GM21515 (cell line): ENCODE measurements around the gene UBE2H.
"Not testable (repeated sequence)": the region's sequence is repeated elsewhere in the genome, so short reads cannot be mapped to it uniquely, and the experiment has no call there.

Experiments used
- ATAC-seq: cut with Tn5 transposase; IDR thresholded peaks from one replicate; pipeline ENCODE4 v1.9.1; 2021; ENCODE audit not compliant: unreplicated experiment

The UBE2H gene

DNA sequence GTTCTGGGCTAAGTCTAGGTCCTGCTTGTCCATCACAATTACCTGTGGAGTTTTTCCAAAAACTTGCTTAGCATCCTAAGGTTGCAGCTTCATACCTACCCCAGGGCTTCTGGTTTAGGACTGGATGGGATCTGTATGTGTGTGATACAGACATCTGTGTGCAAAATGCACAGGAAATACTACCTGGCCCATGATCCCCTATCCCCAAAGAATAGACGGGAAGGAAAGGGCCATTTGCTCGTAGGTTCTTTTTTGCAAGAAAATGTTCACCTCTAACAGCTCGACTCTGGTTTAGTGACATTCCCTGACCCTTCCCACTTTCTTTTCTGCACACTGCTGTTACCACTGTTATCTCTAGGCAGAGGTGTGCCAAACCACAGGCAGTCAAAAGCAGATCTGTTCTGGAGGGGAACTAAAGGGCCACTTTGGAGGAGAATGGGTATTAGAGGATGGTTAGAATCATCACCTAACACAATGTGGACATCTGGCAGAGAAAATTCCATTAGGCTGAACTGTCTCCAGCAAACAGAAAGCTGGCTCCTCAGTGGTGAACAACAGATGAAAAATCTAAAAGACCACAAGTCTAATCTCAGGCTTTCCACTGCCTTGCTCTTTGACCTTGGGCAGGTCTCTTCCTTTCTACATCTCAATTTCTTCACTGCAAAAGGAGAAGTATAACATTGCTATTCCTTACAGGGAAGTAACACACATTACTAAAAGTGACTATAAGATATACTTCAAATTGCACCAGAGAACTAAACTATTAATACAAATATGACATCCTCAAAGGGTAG is 107.4 kb downstream of the UBE2H start:
- no peak for ATAC-seq

DNA sequence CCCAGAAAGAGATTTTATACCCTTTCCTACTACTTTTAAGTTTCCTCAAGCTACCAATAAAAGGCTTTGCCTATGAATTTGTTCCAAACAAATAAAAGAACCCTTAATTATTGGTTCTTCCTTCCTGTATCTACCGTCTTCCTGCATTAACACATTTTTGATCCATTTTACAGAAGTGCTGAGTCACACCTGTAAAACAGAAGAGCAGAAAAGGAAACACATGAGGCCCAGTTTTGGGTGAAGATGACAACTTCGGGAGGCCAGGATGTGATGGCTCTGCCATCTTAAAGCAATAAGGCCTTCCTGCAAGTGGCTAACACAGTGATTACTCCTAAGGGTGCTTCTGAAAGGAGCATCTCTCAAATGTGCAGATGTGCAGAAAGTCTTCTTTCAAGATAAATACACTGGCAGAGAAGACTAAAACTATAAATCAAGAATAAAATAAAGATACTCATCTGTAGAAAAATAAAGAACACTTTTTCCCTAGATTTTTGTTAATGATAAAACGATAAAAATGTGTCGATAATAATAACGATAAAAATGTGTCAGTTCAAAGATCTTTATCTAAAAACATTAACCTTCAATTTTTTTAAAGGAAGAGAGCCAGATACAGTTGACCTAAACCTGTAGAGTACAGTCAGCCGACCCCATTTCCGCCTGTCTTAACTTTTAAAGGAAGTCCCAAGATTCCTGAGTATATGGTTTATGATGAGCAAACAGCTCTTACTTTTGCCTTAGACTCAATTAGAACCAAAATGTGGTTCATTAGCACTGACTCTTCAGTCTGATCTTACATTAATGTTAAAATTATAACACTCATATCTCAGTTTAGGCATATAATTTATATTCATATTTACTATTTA is 108.6 kb downstream of the UBE2H start:
- ATAC-seq: no peak

DNA sequence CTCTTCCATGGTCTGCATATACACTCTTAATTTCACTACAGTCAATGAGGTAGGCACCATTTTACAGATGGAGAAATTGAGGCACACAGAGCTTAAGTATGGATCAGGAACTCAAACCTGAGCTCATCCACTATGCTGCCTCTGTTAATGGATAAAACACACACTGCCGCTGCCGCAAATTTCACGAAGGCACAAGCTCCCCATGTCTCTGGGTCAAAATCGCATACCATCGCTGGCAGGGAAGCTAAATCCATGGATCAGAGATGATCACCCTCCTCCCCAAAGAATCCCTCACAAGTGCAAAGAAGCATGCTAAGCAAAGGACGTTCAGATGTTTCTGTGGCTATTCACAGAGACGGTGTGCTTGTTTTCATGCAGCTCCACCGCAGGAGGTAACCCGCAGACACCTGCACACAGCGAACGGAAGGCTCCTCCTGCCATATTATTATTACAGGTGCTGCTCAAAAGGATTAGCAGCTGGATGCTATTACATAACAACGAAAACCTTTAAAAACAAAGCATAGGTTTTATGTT is 109.3 kb downstream of the UBE2H start:
- ATAC-seq: no peak

DNA sequence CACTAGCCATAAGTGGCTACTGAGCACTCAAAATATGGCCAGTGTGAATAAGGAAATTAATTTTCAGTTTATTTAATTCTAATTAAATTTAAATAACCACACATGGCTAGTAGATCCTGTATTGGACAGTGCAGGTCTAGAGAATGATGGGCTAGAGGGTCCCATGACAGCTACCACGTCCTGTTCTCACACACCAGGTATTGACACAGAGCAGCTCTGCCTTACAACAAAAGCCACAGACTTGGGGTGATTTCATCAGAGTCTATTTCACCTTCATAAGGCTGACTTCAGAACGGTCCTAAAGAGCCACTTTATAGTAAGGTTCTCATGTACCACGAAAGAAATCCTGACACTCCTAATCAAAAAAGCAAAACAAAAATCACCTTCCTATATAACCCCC is 111.3 kb downstream of the UBE2H start:
- ATAC-seq: no peak

DNA sequence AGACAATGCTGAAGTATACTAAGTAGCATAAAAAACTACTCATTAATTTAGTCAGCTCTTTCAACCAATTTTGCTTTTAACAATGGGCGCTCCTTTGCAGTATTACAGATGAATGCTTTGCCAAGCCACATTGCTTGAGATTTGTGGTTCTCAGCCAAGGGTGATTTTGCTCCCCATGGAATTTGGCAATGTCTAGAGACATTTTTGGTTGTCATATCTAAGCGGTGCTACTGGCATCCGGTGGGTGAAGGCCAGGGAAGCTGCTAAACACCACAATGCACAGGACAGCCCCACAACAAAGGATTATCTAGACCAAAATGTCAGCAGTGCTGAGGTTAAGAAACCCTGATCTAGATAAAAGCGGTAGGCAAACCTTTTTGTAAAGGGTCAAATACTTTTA is 112.0 kb downstream of the UBE2H start:
- no peak for ATAC-seq

DNA sequence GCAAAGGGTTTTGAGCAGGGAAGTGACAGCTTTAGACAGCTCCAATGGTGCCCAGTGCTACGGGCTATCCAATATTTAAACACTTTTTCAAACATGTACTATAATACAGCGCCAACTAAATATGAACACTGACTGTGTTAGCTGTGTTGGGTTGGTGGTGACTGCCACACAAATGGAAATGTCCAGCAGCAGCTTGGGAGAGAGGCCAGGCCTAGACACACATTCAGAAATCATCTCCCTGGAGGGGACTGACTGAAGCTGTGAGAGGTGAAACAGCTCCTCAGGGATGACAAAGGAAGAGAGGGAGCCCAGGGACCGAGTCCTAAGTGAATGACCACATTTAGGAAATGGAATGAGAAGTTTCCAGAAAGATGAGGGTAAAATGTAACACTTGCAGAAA is 115.8 kb downstream of the UBE2H start:
- no peak for ATAC-seq

DNA sequence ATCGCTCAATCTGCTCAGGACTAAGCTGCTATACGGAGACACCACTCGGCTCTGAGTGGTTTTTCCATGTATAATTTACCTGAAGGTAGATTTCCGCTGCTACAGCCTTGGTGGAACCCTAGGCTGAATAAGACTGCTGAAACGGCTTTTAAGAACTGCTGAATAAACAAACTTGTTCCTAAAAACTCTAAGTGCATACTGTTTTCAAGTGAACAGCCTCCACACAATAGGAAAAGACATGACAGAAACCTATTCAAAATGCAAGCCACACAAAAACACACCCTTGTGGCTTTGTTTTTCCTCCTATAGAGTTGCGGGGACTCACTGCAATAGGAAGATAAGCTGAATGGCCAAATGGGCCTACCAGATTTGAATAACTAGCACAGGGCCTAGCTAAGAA is 117.2 kb downstream of the UBE2H start:
- no peak for ATAC-seq

DNA sequence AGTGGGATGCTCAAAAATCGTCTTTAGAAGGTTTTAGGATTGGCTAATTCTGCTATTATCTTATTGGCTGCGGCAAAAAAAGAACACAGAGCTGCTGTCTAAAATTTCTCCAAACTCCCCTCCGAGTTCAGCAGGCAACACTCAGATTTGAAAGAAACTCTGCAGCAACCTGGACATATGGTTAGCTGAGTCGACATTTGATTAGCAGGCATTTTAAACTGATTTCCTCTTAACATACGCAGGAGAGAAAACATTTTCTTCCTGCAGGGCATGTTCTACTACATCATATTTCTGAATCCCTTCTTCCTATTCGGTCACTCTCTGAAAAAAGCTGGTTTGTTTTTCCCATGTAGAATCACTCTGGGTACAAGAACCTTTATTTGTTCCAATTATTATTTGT is 119.4 kb downstream of the UBE2H start:
- not testable (repeated sequence) for ATAC-seq

DNA sequence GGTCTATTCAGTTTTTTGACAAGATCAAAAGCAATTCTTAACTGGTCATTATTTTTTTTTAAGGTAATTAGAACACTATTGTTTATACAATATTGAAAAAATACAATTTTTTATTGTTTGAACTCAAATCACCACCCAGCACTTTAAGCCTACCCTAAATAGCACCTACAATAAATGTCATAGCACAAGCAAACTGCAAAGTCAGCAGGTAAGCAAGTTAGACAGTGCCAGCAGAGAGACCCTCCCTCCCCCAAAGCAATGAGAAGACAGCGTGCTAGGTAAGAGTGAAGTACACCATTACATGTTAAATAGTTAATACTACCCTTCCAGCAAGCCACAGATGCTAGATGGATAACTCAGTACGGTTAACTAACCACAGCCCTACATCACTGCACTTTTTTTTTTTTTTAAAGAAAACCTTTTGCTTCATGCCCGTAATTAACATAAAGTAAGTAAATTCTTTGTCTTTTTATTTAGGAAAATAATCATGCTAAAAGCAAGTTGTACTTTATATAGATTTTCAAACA is 120.0 kb downstream of the UBE2H start:
- no peak for ATAC-seq

DNA sequence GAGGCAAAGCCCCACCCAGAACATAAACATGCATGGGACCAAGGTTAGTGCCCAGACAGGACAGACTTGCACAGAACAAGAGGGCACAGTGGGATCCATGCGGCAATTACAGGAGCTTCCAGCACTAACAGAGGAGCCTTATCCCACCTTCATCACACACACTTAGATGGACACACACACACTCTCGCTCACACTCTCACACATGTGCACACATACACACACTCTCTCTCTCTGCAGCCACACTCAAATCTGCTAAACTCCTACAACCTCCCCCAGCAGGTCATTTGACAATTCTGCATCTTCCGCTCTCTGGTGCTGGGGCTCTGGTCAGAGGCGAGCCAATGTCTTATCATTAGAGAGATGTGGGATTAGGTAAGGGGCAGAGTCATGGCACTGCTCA is 120.5 kb downstream of the UBE2H start:
- no peak for ATAC-seq

DNA sequence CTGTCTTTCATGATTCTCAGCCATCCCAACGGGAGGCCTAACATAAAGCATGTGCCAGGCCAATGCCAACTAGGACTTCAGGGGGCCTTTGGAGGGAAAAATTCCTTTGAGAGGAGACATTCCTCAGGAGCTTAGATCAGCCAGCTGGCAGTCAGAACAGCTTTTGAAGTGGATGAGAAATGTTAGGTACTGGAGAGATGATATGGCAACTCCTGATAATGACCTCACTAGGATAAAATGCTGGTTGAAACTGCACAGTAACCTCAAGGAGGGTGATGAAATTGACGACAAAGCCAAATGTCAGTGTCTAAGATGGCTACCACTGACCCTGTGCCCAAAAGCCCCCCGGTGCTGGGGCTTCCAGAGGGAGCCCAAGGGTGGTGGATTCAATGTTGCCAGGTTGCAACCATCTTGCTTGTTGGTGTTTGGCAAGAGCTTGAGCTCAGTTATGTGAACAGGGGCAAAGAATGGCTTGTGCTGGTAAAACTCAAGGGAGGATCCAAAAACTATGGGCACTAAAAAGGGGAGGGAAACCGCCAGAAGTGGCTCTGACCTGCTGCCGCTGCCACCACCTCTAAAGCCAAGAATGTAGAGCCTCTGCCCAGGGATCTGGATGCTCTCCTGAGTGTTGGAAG is 121.2 kb downstream of the UBE2H start:
- no peak for ATAC-seq

DNA sequence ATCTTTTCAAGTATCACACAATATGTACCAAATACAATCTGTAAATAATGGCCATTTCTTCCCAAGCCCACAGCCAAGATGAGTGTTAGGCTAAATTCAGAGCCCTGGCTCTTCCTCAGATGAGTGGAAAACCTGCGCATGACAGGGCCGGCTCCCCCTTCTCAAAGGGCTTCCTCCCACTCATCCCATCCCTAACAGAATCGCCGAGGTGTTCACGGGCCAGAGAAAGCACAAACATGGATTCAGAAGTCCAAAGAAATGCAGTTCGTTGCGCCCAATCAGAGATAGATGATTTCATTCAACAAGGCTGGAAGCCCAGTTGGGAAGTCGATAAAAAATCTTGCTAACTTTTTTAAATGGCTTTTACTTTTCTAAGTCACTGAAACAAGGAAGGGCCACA is 121.8 kb downstream of the UBE2H start:
- ATAC-seq: no peak

DNA sequence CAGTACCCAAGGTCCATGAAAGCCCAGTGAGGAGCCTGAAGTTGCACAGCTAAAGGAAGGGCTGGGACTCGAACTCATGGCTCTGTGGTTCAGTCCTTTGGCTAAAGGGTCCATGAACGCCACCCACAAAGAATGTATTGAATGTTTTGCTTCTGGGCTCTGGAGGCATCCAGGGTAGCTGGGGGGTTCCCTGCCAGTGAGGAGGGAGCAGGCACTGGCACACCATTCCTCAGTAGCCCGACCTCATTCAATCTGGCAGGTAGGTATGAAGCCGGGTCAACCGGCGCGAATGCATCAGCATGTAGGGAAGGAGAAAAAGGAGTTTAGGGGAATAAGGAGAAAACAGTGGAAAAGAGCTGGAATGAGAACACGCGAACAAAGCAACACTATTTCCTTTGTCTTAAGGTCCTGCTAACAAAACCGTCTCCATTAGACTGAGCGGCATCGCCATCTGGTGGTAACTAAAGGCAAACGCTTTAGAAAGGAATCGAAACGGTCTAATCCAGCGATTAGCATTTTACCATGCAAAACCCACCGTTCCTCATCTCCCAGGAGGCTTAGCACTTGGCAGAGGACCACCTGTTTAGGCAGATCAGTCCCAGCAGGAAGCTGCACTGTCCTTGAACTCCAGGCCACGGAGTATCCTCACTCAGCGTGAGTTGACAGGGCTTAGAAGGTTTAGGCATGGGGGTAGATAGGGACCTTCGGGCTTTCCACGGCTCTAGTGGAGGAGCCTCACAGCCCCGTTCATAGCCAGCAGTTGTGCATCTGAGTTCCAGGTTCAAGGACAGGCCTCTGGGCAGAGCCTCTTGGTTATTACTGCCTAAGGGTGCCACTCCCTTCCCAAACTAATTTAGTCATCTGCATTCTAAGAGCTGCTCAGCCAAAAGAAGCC is 122.8 kb downstream of the UBE2H start:
- ATAC-seq: no peak

DNA sequence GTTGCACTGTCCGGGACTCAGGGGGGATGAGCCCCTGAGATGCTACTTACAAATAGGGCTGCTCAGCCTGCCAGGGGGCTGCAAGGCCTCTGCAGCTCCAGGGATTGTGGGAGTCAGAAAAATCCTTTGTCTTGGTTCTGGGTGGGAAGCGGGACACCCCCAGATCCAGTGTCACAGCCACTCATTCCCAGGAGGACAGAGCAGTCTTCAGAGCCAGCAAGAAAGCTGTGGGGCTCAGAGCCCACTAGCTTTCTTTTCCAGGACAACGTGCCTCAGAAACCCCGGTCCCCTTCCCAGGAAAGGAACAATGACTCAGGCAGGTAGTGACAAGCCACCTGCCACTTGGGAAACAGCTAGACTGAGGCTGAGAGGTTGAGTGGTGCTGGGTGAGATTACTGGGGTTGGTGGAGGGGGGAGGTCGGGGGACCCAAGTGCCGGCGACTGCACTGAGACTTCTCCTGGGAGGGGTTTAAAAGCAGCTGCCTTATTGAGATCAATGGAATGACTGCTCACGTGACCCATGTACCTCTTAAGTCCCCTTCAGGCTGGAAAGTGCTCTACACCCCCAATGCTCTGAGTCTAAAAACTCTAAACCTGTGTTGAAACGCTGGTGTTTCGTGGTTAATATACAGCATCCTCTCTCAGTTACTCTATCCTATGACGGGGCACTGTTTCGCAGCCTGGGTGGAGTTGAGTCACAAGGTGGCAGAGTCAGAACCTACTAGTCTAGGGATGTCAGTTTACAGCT is 123.6 kb downstream of the UBE2H start:
- no peak for ATAC-seq

DNA sequence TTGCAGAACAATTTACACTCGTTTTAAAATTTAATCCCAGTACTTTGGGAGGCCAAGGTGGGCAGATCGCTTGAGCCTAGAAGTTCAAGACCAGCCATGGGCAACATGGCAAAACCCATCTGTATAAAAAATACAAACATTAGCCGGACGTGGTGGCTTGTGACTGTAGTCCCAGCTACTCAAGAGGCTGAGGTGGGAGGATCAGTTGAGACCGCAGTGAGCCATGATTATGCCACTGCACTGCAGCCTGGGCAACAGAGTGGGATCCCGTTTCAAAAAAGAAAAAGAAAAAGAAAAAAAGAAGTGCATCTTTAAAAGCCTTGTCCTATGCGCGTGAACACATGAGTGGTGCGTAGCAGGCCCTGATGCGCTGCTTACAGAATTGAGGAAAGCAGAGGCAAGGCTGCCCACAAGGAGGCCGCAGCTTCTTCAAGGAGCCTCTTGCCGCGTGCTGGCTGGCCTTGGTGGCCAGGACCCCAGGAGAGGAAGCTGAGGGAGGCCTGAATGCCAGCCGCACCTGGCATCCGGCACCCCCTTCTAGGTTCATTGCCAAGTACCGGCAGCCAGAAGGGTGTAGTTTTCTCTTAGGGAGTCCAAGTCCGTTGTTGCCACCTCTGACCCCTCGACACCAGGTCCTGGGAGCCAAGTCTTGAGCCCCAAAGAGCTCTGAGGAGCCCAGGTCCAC is 124.5 kb downstream of the UBE2H start:
- no peak for ATAC-seq

DNA sequence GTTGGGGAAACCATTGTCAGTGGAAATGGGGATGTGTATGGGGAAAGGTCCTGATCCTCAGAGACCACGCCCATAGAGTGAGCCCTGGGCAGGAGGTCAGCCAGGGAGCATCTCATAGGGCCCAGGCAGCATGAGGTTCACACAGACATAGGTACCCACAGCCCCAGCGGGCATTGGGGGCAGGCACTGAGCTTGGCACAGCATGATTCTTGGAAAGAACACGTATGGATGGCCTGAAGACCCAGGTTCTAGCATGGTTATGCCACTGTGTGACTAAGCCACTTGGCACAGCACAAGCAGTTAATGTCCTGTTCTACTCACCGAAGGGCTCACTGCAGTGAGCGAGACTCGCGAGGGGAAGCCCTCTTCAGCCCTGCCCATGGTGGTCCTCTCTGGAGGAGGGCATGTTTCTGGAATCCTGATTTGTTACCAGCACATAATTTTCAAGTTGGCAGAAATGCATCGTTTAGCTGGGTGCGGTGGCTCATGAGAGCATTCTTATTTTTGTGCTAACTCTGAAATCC is 125.2 kb downstream of the UBE2H start:
- no peak for ATAC-seq

DNA sequence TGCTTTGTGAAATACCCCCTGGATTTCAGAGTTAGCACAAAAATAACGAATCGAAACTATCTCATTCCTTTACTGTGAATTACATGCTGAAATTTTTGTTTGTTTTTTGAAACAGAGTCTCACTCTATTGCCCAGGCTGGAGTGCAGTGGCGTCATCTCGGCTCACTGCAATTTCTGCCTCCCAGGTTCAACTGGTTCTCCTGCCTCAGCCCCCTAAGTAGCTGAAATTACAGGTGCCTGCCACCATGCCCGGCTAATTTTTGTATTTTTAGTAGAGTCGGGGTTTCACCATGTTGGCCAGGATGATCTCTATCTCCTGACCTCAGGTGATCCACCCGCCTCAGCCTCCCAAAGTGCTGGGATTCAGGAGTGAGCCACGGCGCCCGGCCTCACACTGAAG is 125.9 kb downstream of the UBE2H start:
- not testable (repeated sequence) for ATAC-seq

DNA sequence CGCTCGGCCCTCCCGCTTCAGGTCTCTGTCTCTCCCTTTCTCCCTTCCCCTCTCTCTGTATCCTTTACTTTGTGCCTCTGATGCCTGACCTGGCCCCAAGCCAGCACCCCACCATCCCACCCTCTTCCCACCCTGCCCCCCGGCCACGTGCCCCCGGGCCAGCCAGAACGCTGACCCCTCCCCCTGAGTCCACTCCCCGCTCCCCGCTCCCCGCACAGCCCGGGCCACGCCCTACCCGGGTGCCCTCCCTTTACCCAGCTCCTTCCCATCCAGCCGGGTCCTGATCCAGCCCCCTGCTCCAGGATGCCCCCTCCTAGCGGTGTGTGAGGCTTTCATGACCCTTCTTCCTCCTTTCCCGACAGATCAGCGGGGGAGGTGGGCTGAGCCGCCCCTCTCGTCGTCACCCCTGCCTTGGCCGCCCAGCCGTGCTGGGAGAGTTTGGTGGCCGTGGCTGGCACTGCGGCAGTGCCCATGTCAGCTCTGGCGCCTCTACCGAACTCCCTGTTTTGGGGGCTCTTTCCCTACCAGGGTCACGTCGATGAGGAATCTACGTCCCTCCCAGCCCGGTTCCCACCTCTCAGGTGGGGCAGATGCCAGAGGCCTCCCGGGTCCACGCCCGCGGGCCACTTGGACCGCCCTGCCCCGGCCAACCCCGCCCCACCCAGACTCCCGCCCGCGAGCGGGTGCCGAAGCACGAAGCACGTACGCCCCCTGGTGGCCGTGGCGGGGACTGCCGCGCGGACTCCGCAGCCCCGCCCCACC is 127.4 kb downstream of the UBE2H start:
- peak; percentile 65 for ATAC-seq
